CD14-positive monocyte (primary cell): ENCODE results near the gene DYNLT3. TPM values are rescaled to one million over a fixed set of nuclear protein-coding genes. Genes with fewer than 3 reads are reported as not detected.

ENCODE experiments used
- DNase-seq, 3 donors: peaks; one replicate each; pipeline ENCODE4 v3.0.0-alpha.2; 2011 to 2022
- H2AFZ ChIP-seq: 2 replicates; pipeline ENCODE4 v1.6.0; 2012; ENCODE audit warnings: mild to moderate bottlenecking, low read depth, low read length, inconsistent platforms; ENCODE audit not compliant: insufficient read depth, poor library complexity, severe bottlenecking
- H3K27ac ChIP-seq, 2 donors: 1 replicate in 1 of 2; 2 replicates in 1 of 2; pipeline ENCODE4 v1.5.1; 2012 to 2013; ENCODE audit warnings: low read length in 2 of 2, control low read depth in 1 of 2, inconsistent platforms in 1 of 2, low read depth in 1 of 2, mild to moderate bottlenecking in 1 of 2
- H3K27me3 ChIP-seq, 2 donors: one replicate each; pipeline versions ENCODE4 v1.6.0 to v1.6.1; 2011 to 2013; ENCODE audit warnings: low read length in 2 of 2; ENCODE audit not compliant: control insufficient read depth in 2 of 2, insufficient read depth in 2 of 2
- H3K36me3 ChIP-seq, 2 donors: replicated peaks in 1 of 2; 1 replicate in 1 of 2; 2 replicates in 1 of 2; pipeline versions ENCODE4 v1.5.1 to v1.6.1; 2012 to 2013; ENCODE audit warnings: low read length in 2 of 2, control low read depth in 1 of 2, inconsistent platforms in 1 of 2, mild to moderate bottlenecking in 1 of 2; ENCODE audit not compliant: insufficient read depth in 2 of 2, control insufficient read depth in 1 of 2
- H3K4me1 ChIP-seq, 2 donors: 1 replicate in 1 of 2; 2 replicates in 1 of 2; pipeline versions ENCODE4 v1.5.1 to v1.6.1; 2012 to 2013; ENCODE audit warnings: low read length in 2 of 2, control low read depth in 1 of 2, inconsistent platforms in 1 of 2, mild to moderate bottlenecking in 1 of 2, moderate library complexity in 1 of 2; ENCODE audit not compliant: insufficient read depth in 2 of 2, control insufficient read depth in 1 of 2
- H3K4me2 ChIP-seq: replicated peaks from 2 replicates; pipeline ENCODE3; 2012; ENCODE audit warnings: low read length, moderate library complexity, mild to moderate bottlenecking; ENCODE audit not compliant: poor library complexity, severe bottlenecking; ENCODE audit errors: extremely low read depth
- H3K4me3 ChIP-seq, 3 experiments: fragments of 200-600 bp in 1 of 3; sonication (generic) in 1 of 3; replicated peaks in 1 of 3; 1 replicate in 2 of 3; 2 replicates in 1 of 3; pipeline ENCODE4 v1.5.1; 2011 to 2013; ENCODE audit warnings: low read length in 3 of 3, mild to moderate bottlenecking in 3 of 3, control low read depth in 2 of 3, low read depth in 2 of 3, inconsistent platforms in 1 of 3, moderate library complexity in 1 of 3
- H3K79me2 ChIP-seq: 2 replicates; pipeline ENCODE4 v1.6.0; 2012; ENCODE audit warnings: mild to moderate bottlenecking, control low read depth, inconsistent platforms, low read length, moderate library complexity; ENCODE audit not compliant: insufficient read depth
- H3K9ac ChIP-seq: 2 replicates; pipeline ENCODE4 v1.6.0; 2017; ENCODE audit warnings: low read length, mild to moderate bottlenecking; ENCODE audit not compliant: insufficient read depth, poor library complexity, severe bottlenecking
- H3K9me3 ChIP-seq, 2 donors: replicated peaks in 1 of 2; 1 replicate in 1 of 2; 2 replicates in 1 of 2; pipeline versions ENCODE4 v1.5.1 to v1.6.1; 2012 to 2013; ENCODE audit warnings: low read length in 2 of 2, control low read depth in 1 of 2; ENCODE audit not compliant: control insufficient read depth in 1 of 2, insufficient read depth in 1 of 2
- H4K20me1 ChIP-seq: 2 replicates; pipeline ENCODE4 v1.6.0; 2012; ENCODE audit warnings: mild to moderate bottlenecking, low read length, control low read depth, moderate library complexity; ENCODE audit not compliant: insufficient read depth
- H3K27ac Mint-ChIP-seq, 7 donors: one replicate each; pipeline ENCODE4 v1.8.0; 2020; ENCODE audit warnings: mild to moderate bottlenecking in 7 of 7, mixed read lengths in 7 of 7, moderate library complexity in 6 of 7, inconsistent platforms in 2 of 7
- H3K27me3 Mint-ChIP-seq, 3 donors: one replicate each; pipeline ENCODE4 v1.8.0; 2021 to 2022; ENCODE audit warnings: low read depth in 3 of 3, mild to moderate bottlenecking in 3 of 3, mixed read lengths in 3 of 3, moderate library complexity in 3 of 3, inconsistent platforms in 1 of 3
- H3K36me3 Mint-ChIP-seq, 2 donors: one replicate each; pipeline ENCODE4 v1.8.0; 2020; ENCODE audit warnings: mixed read lengths in 2 of 2, inconsistent platforms in 1 of 2, mild to moderate bottlenecking in 1 of 2
- H3K4me1 Mint-ChIP-seq: one replicate; pipeline ENCODE4 v1.8.0; 2020; ENCODE audit warnings: mild to moderate bottlenecking, mixed read lengths
- H3K4me3 Mint-ChIP-seq, 2 donors: one replicate each; pipeline ENCODE4 v1.8.0; 2020; ENCODE audit warnings: mild to moderate bottlenecking in 2 of 2, mixed read lengths in 2 of 2, moderate library complexity in 1 of 2
- H3K9me3 Mint-ChIP-seq, 7 donors: one replicate each; pipeline ENCODE4 v1.8.0; 2020 to 2022; ENCODE audit warnings: mixed read lengths in 7 of 7, mild to moderate bottlenecking in 6 of 7, moderate library complexity in 6 of 7, inconsistent platforms in 2 of 7
- CTCF ChIP-seq: fragments of 200-600 bp; IDR thresholded peaks from one replicate; pipeline ENCODE4 v1.8.0; 2022; ENCODE audit warnings: antibody characterized with exemption, mild to moderate bottlenecking
- WGBS: methylation state at CpG from one replicate; pipeline ENCODE4 v1.1.5; 2013; ENCODE audit warnings: missing lambda C conversion rate; ENCODE audit not compliant: insufficient coverage; 5-methylcytosine and 5-hydroxymethylcytosine counted together
- intact Hi-C, 2 donors: fragments of 100-400 bp; cut with micrococcal nuclease; formaldehyde crosslinking; loops; one replicate each; pipeline versions ENCODE4 v1.15.0 to v1.15.1; 2023
- polyA plus RNA-seq, 3 donors: library from polyadenylated mRNA; depleted of rRNA in 1 of 3; unstranded in 2 of 3; stranded (reverse) in 1 of 3; fragments of 300-500 nt in 2 of 3; fragments of >200 nt in 1 of 3; fragmentation: Illumina TruSeq in 2 of 3; gene quantifications; 1 replicate in 2 of 3; 2 replicates in 1 of 3; pipeline ENCODE4 v1.2.3, GENCODE V29; 2012 to 2021

DYNLT3 gene
- polyA plus RNA-seq, 3 donors: 9.4 to 21.9 (median 15.2) TPM

GRCh38 chrX:37812110-37812509, 35.3 kb downstream of the DYNLT3 start:
- intact Hi-C loops: no loop called here
- Mint-ChIP-seq H3K27ac (peak overlapping the region; percentile 10 to 90 (median 84)), H3K4me1 (peaks cover 84% of the 10 kb centered on the region), H3K36me3 (peaks cover 49 to 62% of the 10 kb centered on the region in 2 donors), H3K27me3 (peaks cover 0 to 6% (median 0%) of the 10 kb centered on the region in 3 donors), H3K4me3 (peak overlapping the region in 1 of 2 donors; percentile 26), H3K9me3 (peaks cover 0 to 2% (median 0%) of the 10 kb centered on the region in 7 donors)
- TF ChIP-seq CTCF: no peak
- no peaks in the 10 kb centered on the region for H4K20me1 ChIP-seq
- H3K27ac ChIP-seq: peak overlapping the region in 1 of 2 donors; percentile 63
- whole genome bisulfite sequencing: no CpG with 5 or more reads among the region's 1 CpG
- no peaks in the 10 kb centered on the region for H3K9me3 ChIP-seq
- H3K4me1 ChIP-seq: peaks cover 92 to 98% of the 10 kb centered on the region in 2 donors
- no peak overlapping the region for H2AFZ ChIP-seq
- H3K4me3 ChIP-seq: peak overlapping the region in 1 of 3 experiments; percentile 32
- peaks cover 19% of the 10 kb centered on the region for H3K79me2 ChIP-seq
- peaks cover 0 to 3% of the 10 kb centered on the region in 2 donors for H3K27me3 ChIP-seq
- DNase-seq: no peak
- H3K36me3 ChIP-seq: peaks cover 61 to 66% of the 10 kb centered on the region in 2 donors
- no peak overlapping the region for H3K9ac ChIP-seq
- H3K4me2 ChIP-seq: peak overlapping the region; percentile 7

GRCh38 chrX:37809970-37810369, 37.4 kb downstream of the DYNLT3 start:
- no peak overlapping the region for H3K4me3 ChIP-seq
- H3K4me1 Mint-ChIP-seq: peaks cover 80% of the 10 kb centered on the region
- H3K36me3 Mint-ChIP-seq: peaks cover 66 to 82% of the 10 kb centered on the region in 2 donors
- intact Hi-C loops: no loop called here
- DNase-seq: no peak
- TF ChIP-seq CTCF: no peak
- no peaks in the 10 kb centered on the region for H4K20me1 ChIP-seq
- peak overlapping the region in 4 of 7 donors; percentile 30 to 84 (median 64) for H3K27ac Mint-ChIP-seq
- H3K4me3 Mint-ChIP-seq: no peak overlapping the region
- H3K27ac ChIP-seq: peak overlapping the region in 1 of 2 donors; percentile 63
- H3K9me3 Mint-ChIP-seq: peaks cover 0 to 2% (median 0%) of the 10 kb centered on the region in 7 donors
- H3K27me3 ChIP-seq: peaks cover 0 to 4% of the 10 kb centered on the region in 2 donors
- H3K9me3 ChIP-seq: no peaks in the 10 kb centered on the region
- H3K79me2 ChIP-seq: peaks cover 38% of the 10 kb centered on the region
- no peak overlapping the region for H3K9ac ChIP-seq
- peaks cover 89 to 98% of the 10 kb centered on the region in 2 donors for H3K4me1 ChIP-seq
- no peak overlapping the region for H3K4me2 ChIP-seq
- WGBS: no CpG with 5 or more reads among the region's 2 CpGs
- peaks cover 0 to 6% (median 0%) of the 10 kb centered on the region in 3 donors for H3K27me3 Mint-ChIP-seq
- no peak overlapping the region for H2AFZ ChIP-seq
- peaks cover 82 to 88% of the 10 kb centered on the region in 2 donors for H3K36me3 ChIP-seq
